ENCODE measurements around the gene CAPZB.
A peak's percentile ranks its signal among the peaks of the same experiment; 100 is the strongest.

CAPZB gene

DNA sequence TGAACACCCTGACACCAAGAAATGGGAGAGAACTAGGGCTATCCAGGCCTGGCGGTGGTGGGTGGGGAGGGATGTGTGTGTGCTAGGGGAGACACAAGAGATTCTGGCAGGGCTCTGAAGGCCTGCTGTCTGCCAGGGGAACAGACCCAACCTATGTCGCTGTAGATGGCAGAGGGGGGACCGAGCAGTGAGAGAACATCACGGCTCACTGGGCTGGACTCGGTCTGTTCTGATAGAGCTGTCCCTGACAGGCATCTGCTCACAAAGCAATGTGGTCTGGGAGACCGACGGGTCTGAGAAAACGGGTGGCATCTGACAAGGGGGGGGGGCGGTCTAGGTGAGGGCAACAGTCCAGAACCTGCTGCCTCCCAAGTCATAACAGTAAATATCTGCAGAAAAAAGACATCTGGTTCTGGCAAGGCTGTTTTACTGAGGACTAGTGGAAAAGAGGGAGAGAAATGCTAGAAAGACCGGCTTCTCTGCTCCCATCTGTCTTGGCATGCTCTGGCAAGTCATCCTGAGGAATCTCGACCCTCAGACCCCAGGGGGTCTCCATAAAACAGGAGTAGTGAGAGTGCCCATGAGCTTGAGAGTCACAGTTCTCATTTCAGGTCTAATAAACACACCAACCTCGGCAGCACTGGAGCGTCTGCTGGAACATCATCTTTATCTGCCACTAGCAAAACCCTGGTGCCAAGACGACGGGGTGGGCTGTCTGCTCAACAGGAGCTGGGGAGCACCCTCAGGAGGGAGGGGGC, 136.7 kb downstream of the CAPZB start:
- no peak for TF ChIP-seq POLR2A (IDR thresholded peaks at IDR 0.05; ENCODE audit: low read depth, low read length)
- DNase-seq (ENCODE audit: insufficient read length, low spot score) = no peak
- FAIRE-seq = no peak

- no peak for TF ChIP-seq POLR2A (IDR thresholded peaks at IDR 0.05; ENCODE audit: low read depth, low read length)
- no peak for DNase-seq (ENCODE audit: insufficient read length, low spot score)
- no peak for FAIRE-seq
Observed at GRCh38 chr1:19347533-19348172, 137.7 kb downstream of the CAPZB start.

DNA sequence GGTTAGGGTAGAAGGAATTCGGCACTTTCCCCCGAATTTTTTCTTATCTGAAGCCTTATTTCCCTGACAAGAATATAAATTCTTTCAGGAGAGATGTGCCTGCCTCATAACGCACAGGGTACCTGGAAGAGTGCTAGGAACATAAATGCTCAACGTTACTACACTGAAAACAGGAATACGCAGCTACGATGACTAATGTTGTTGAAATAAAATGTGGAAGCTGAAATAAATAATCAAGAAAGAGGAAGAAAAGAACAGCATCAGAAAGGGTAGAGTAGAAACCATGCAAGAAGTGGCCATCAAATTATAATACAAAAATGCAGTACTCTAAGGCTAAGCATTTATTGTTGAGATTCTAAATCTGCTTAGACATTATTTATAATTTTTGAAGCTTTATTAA, 139.3 kb downstream of the CAPZB start:
- FAIRE-seq (no peak), DNase-seq (ENCODE audit: insufficient read length, low spot score) (no peak)
- TF ChIP-seq POLR2A (IDR thresholded peaks at IDR 0.05; ENCODE audit: low read depth, low read length) = no peak

DNA sequence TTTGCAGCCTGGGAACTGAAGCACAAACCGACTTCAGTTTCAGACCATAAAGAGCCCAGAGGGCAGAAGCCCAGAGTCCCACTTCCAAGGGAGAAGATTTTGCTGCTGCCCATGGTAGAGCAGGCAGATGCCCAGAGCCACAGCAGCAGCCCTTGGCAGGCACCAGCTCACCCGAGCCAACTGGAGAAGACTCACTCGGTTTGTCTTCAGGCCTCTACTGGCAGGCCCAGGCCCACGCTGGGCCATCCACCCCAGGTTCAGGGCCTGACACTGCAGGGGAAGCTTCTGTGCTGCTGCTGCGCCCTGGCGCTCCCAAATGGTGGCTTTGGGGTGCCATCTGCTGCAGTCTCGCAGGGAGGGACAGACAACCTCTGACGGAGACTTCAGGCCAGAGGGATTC, 139.9 kb downstream of the CAPZB start:
- DNase-seq (ENCODE audit: insufficient read length, low spot score) (no peak), FAIRE-seq (no peak)
- no peak for TF ChIP-seq POLR2A (IDR thresholded peaks at IDR 0.05; ENCODE audit: low read depth, low read length)

- TF ChIP-seq POLR2A (IDR thresholded peaks at IDR 0.05; ENCODE audit: low read depth, low read length) = no peak
- FAIRE-seq (no peak), DNase-seq (ENCODE audit: insufficient read length, low spot score) (no peak)
Observed at GRCh38 chr1:19344831-19345230, 140.5 kb downstream of the CAPZB start.

GRCh38 chr1:19344372-19344810, 140.9 kb downstream of the CAPZB start:
- DNase-seq (ENCODE audit: insufficient read length, low spot score) (peak; percentile 40), FAIRE-seq (no peak)
- TF ChIP-seq POLR2A (IDR thresholded peaks at IDR 0.05; ENCODE audit: low read depth, low read length) = no peak

- FAIRE-seq = no peak
- TF ChIP-seq POLR2A (IDR thresholded peaks at IDR 0.05; ENCODE audit: low read depth, low read length) = no peak
- no peak for DNase-seq (ENCODE audit: insufficient read length, low spot score)
Observed at GRCh38 chr1:19343617-19344350, 141.6 kb downstream of the CAPZB start.

DNA sequence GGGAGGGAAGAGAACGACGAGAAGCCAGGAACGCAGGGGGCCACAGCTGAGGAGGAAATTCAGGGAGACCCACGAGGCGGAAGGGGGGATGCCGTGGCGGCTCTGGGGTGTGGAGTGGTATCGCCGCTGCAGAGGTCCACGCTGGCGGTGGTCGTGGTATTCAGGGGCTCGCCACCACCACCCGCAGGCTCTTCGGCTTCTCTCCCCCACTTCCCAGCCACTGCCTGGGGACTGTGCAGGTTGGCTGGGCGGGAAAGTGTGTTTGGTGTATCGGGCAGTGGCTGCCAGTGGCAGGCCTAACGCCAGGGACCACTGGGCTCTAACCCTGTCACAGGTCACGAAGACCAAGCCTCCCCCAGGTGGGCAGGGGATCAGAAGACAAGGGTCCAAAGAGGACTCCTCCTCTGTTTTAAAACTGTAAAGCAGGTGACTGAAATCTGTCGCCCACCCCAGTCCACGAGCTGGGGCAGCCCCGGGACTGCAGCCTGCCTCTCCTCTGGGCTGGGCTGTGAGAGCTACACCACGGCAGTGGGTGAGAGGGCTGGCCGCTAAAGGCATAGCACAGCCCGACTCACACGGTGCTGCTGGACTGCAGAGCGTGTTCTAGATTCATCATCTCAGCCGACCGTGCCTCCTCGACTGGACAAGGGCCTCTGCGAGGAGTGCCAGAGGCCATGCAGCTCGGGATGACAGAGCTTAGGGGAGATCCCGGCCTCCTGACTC, 142.3 kb downstream of the CAPZB start:
- TF ChIP-seq POLR2A (IDR thresholded peaks at IDR 0.05; ENCODE audit: low read depth, low read length) = no peak
- no peak for FAIRE-seq
- DNase-seq (ENCODE audit: insufficient read length, low spot score) = no peak

GRCh38 chr1:19342062-19342750, 143.1 kb downstream of the CAPZB start:
- no peak for FAIRE-seq
- DNase-seq (ENCODE audit: insufficient read length, low spot score) = no peak
- TF ChIP-seq POLR2A (IDR thresholded peaks at IDR 0.05; ENCODE audit: low read depth, low read length) = no peak

DNA sequence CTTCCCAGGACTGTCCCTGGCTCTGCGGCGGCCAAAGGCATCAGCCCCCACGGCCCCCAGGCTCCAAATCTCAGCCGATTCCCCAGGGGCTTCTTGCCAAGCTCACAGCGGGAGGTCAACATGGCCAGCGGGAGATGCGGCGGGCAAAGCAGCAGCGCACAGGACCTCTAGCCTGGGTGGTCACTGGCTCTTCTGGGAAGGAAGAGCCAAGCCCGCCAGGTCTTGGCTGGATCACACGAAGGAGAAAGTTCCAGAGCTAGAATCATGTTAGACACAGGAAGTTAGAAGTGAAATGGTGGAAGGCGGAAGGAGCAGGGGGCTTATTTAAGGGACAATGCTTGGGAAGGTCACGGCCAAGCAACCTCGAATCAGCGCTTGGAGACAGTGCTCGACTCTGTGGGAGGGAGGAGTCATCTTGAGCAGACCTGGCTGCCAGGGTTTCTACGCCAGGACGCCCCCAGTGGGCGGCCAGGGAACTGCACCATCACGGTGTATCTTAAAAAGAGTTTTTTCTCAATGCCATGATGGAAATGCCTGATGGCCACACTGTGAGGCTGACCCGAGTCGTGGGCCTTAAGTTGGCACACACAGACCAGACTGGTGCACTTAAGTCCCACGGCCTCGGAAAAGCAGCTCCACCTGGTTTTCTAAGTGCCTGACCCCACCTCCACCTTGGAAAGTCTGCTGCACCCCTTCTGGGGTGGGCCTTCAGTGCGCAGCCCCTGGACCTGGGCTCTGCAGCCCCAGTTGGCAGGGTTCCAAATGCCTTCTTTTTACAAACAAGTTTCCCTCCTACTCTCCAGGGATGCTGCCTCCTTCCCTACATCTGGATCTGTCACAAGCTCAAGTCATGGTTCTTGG, 143.9 kb downstream of the CAPZB start:
- DNase-seq (ENCODE audit: insufficient read length, low spot score) (peak; percentile 76), FAIRE-seq (peak; percentile 53)
- no peak for TF ChIP-seq POLR2A (IDR thresholded peaks at IDR 0.05; ENCODE audit: low read depth, low read length)

GRCh38 chr1:19340387-19340937, 144.9 kb downstream of the CAPZB start:
- FAIRE-seq (no peak), DNase-seq (ENCODE audit: insufficient read length, low spot score) (no peak)
- no peak for TF ChIP-seq POLR2A (IDR thresholded peaks at IDR 0.05; ENCODE audit: low read depth, low read length)

DNA sequence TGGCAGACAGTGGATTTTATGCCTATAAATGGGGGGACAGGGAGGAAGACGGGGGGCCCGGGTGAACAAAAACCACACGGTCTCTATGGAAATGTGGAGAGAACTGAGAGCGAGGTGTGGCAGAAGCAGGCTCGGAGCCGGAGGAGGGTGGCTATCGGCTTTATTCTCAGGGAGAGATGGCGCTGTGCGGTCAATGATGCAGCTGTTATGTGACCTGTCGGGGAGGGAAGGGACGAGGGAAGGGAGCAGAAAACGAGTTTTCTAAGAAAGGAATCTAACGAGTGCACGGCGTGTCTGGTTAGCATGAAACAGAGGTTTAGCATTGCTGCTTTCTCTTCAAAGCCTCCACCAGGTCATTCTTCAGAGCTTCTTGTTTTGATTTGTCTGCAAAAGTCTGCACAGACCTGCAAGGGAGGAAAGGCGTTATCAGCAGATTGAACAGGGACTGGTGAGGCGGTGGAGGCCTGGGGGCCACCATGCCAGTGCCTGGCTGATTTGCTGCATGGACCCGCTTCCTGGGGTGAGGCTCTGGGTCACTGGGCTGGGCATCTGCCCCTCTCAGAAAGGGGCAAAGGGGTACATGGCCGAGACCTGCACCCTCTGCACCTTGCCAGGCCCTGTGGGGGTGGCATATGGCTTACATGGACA, 146.0 kb downstream of the CAPZB start:
- no peak for TF ChIP-seq POLR2A (IDR thresholded peaks at IDR 0.05; ENCODE audit: low read depth, low read length)
- DNase-seq (ENCODE audit: insufficient read length, low spot score) (no peak), FAIRE-seq (no peak)

All from H54 (cell line).